Measurements from ENCODE around the gene SLC6A20. TPM values are rescaled to one million over a fixed set of nuclear protein-coding genes. Genes with fewer than 3 reads are reported as not detected.

Gene SLC6A20
- polyA plus RNA-seq, 4 donors, result 0.03 to 0.15 (median 0.08) TPM

DNA sequence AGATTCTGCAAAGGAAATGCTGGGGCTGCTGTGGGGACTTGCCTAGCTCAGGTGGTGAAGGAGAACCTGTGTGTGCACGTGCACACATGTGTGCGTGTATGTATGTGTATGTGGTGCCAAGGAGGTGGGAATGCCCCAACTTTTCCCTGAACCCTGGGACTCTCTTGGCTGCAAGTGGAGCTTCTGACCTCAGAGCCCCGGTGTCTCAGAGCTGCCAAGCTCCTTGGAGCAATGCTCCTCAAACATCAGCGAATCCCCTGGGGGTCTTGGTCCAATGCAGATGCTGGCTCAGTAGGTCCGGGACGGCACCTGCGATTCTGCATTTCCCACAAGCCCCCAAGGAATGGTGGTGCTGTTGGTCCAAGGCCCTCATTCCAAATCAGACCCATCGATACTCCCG lies 5.8 kb upstream of the SLC6A20 start:
- no peak for DNase-seq (ENCODE audit: low read depth in 4 of 4, low spot score in 3 of 4)

DNA sequence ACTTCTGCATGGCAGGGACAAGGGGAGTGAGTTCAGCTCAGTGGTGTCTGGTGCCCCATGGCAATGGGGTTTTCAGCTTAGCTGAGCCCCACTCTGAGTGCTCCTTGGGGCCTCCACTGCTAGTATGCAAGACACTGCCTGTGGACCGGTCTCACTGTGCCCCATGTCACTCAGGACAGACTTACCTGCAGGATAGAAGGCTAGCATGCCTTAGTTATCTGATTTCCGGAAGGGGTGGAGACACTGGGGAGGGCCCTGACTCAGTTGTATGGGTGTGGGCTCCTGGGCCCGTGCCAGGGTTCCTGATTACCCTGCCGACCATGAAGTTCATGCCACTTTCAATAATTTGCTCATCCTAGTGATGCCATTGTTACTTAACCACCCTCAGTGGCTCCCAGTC lies 4.3 kb upstream of the SLC6A20 start:
- no peak for DNase-seq (ENCODE audit: low read depth in 4 of 4, low spot score in 3 of 4)

DNA sequence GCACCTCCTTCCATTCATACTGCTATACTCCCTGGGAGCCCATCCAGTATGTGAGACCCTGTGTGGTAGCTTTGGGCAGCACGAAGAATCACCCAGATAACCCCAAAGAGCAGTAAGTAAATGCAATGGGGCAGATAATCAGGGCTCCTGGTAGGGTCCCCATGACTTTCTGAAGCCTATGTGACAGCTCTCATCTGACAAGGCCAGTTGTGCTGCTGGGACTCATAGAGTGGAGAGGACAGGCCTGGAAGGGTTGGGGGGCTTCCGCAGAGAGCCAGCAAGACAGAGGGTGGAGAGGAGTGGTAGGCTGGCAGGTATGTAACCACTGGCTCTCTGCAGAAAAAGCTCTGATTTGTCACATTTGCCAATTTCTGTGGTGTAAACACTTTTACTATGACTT lies 3.2 kb upstream of the SLC6A20 start:
- DNase-seq (ENCODE audit: low read depth in 4 of 4, low spot score in 3 of 4), result no peak

DNA sequence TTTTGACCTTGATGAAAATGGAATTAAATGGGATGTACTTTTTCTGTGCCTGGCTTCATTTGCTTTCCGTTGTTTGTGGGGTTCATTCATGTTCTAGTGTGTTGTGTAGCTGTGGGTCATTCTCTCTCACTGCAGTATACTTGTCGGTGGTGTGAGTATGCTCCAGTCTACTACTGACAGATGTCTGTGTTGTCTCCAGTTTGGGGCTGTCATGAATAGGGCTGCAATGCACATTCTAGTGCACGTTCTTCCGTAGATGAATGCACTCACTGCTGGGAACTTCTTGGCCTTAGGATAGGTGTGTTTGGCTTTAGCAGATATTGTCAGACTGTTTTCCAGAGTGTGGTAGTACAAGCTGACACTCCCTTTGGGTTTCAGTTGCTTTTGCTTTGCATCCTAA lies 1.7 kb upstream of the SLC6A20 start:
- no peak for DNase-seq (ENCODE audit: low read depth in 4 of 4, low spot score in 3 of 4)

DNA sequence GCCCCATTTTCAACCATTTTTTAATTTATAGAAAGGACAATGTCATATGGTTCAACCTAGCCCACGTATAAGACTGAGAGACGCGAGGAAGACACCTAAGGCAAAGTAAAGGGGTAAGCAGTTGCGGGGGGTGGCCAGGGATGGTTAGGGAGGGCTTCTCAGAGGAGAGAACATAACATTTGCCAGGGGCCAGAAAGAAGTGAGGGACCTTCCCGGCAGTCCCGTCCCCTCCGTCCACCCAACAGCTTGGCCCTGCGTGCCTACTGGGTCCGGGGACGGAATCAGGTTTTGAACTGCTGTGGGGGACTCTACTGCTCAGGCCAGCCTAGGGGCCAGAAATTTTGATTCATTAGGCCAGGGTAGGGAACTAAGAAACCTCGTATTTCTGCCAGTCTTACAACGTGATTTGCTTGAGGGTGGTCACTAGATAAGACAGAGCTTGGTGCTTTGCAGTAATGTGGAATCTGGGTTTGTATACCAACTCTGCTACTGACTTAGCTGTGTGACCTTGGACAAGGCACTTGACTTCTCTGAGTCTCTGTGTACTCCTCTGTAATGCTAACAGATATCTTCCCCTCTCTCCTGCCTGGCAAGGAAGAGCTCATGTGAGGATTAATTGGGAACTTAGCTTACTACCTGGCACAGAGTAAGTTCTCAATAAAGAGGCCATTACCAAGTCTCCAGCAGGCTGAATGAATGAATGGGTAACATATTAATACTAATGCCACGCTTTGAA lies 734 bp upstream of the SLC6A20 start:
- DNase-seq (ENCODE audit: low read depth in 4 of 4, low spot score in 3 of 4), result no peak

DNA sequence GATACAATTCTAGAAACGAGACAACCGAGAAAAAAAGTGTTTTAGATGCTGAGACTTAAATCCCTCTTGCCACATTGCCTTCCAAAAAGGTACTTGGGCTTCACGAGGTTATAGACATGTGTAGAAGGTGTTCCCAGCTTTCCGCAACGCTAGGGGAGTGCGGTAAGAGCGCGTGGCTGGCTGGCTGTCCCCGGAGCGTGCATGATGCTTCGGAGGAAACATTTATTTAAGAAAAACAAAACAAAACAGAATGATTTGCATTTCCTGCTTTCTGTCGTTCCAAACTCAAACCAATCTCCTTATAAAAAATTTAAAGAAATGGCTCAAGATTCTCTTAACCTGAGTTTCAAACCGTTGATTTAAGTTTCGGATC lies 841 bp downstream of the SLC6A20 start:
- no peak for DNase-seq (ENCODE audit: low read depth in 4 of 4, low spot score in 3 of 4)

DNA sequence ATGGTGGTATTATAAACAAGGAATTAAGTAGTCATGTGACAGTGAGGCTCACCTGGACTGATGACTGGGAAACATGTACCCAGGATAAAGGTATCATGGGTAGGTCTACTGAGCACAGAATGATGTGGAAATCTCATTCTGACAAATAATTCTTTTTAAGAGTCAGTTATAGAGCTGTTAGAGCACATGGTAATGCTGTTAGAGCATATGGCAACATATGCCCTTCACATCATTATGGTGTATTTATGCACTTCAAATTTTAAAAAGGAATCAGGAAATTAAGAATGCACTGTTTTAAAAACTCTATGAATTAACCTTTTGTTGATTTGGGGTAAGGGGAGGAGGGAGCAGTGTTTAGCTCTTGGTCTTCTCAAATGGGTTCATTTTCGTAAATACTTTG lies 1.7 kb downstream of the SLC6A20 start:
- no peak for DNase-seq (ENCODE audit: low read depth in 4 of 4, low spot score in 3 of 4)

DNA sequence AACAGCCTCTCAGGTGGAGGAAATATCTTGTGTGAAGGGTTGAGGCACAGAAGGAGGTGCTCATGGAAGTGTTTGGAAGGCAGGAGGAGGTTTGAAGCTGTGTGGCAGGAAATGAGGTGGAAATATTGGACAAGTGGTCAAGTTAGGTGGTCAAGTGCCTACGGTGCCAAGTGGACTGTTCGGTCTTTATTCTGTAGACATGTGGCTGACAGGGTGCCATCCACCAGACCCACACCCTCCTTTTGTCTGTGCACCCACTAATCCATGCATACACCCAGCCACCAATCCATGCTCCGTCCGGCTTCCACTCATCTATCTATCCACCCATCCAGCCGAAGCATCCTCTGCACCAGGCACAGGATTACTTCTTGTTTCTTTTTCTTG lies 2.2 kb downstream of the SLC6A20 start:
- DNase-seq (ENCODE audit: low read depth in 4 of 4, low spot score in 3 of 4), result no peak

DNA sequence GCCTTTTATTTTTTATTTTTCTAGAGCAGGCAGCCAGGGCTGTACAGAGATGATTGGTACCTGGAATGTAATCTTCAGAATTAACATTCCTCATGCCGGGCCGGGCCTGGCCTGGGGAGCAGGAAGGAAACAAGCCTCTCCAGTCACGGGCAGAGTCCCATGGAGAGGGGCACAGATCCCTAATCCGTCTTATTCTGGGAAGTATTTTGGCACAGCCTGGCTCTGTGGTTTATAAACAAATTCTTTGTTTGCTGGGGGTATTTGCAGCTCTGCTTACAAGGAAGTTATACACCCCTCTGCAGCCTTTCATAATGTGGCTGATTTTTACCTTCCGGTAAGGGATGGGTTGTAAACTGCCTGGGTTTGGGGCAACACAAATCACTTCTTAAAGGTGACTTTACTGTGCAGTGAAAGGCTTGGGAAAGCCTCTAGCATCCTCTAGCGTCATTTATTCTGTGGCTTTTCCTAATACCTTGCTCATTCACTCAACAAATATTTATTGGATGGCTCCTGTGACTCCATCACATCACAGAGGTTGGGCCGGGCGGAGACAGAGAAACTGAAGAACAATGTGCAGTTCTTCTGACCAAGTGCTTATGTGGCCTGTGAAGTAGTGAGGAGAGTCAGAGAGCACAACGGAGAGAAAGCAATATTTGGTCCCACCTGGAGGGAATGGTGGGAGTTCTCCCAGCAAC lies 2.7 kb downstream of the SLC6A20 start:
- no peak for DNase-seq (ENCODE audit: low read depth in 4 of 4, low spot score in 3 of 4)

DNA sequence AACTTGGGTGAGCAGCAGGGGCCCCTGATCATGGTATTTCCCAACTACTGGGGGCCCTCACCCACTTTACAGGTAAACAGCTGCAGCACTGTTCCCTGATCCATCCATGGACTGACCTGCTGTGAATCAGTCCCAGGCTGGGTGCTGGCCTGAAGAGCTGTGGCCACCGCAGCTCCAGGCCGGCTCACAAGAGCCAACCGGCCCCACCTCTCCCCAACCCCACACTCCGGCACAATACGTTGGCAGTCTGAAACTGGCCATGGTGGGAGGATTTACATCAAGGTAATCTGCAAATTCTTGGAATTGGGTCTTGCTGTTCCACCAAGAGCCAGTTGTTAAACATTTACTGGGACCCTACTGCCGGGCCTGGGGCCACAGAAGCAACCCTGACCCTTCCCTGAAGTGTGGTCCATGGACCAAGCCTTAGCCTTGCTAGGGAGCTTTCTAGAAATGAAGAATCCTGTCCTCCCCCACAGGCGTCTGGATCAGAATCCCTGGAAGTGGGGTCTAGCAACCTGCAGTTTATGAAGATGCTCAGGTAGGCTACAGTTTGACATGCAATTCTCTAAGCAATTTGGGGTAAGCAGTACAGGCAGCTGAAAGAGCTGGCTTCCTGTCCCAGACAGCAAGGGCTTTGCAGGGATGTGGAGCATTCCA lies 3.7 kb downstream of the SLC6A20 start:
- DNase-seq (ENCODE audit: low read depth in 4 of 4, low spot score in 3 of 4), result no peak

DNA sequence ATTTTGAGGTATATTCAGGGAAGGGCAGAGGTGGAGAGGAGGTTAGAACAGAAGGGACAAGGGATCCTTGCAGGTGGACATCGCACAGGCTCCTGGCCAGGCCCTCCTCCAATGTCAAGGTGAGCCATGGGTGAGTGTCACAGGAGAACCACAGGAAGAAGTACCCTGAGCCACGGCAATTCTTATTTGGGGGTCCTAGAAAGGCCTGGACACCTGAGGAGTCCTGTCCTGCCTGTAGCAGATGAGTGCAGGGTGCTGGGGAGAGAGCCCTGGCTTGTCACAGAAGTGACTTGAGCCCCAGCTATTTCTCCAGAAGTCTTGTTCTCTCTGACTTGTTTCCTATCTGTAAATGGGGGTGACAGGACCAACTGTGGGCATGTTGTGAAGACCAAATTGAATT lies 4.3 kb downstream of the SLC6A20 start:
- no peak for DNase-seq (ENCODE audit: low read depth in 4 of 4, low spot score in 3 of 4)

DNA sequence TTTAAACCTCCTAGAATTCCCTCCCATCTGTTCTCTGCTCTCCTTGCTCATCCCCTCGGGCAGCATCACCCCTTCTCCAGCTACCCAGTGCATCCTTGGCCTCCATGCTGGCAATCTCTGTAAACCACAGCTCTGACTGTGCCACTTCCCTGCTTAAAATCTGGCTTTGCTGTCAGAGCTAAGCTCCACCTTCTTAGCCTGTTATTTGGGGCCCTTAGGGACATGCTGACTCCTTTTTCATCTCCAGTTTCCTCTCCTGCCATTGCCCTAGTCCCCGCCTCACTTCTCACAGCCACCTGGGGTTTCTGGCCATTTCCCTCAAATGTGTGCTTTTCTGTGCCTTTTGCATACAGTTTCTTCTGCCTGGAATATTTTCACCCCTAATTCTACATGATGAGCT lies 5.7 kb downstream of the SLC6A20 start:
- DNase-seq (ENCODE audit: low read depth in 4 of 4, low spot score in 3 of 4), result no peak

DNA sequence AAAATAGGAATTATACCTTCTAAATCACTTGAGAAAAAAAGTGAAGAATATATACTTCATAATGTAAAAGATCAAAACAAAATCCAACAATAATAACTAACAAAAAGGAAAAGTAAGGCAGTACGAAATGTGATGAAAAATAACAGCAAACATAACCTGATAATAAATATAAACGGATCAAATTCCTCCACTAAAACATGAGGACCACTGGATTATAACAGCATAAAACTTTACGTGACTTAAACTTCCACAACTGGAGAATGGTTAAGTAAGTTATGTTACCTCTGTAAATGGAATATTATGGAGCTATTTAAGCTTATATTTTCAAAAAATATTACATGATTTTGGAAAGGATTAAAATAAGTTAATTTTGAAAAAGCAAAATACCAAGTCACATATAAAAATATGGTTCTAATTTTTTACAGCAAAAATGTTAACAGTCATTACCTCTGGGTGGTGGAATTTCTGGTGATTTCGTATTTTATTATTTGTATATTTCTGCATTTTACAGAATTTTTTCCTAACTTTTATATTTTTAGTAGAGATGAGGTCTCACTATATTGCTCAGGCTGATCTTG lies 7.0 kb downstream of the SLC6A20 start:
- DNase-seq (ENCODE audit: low read depth in 4 of 4, low spot score in 3 of 4), result no peak

DNA sequence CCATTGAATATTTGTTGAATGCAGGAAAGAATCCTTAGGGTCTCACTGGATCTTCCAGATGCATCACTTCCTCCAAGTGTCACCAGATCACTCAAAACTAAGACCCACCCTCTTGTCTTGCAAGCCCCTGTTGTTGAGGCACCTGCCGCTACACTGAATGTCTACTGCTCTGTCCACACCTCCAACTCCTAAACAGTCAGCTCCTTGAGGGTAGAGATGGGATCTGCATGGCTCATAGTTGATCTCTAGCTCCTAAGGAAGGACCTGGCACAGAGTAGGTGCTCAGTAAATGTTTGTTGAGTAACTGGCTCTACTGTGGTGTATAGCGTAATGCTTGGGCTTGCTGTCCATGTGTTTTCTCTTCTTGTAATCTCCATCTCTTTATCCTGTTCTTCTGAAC lies 8.8 kb downstream of the SLC6A20 start:
- no peak for DNase-seq (ENCODE audit: low read depth in 4 of 4, low spot score in 3 of 4)

DNA sequence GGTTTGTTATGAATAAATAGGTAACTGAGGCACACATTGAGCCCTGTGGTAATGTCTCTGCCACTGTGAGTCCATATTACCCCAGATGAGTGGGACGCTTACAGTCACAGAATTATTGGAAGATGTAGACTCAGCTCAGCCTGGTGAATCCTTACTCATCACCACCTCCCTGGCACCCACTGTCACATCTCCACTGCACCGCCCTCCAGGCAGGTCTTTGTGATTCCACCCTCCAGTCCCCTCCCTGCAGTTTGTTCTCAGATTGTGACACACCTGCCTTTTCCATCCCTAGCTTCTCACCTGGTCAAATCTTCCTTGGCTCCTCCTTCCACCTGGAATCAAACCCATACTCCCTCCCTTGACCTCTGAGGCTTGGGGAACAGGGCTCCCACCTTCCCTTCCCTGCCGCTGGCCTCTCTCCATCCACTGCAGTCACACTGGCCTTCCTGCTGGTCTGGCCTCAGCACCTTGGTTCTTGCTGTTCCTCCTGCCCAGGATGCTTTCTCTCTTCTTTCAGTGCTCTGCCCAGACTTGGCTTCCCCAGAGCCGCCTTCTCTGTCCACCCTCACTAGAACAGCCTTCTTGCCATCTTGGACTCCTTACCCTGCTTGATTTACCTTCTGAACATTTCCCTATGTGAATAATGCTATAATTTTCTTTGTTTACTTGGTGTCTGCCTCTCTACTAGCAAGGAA lies 9.4 kb downstream of the SLC6A20 start:
- no peak for DNase-seq (ENCODE audit: low read depth in 4 of 4, low spot score in 3 of 4)

DNA sequence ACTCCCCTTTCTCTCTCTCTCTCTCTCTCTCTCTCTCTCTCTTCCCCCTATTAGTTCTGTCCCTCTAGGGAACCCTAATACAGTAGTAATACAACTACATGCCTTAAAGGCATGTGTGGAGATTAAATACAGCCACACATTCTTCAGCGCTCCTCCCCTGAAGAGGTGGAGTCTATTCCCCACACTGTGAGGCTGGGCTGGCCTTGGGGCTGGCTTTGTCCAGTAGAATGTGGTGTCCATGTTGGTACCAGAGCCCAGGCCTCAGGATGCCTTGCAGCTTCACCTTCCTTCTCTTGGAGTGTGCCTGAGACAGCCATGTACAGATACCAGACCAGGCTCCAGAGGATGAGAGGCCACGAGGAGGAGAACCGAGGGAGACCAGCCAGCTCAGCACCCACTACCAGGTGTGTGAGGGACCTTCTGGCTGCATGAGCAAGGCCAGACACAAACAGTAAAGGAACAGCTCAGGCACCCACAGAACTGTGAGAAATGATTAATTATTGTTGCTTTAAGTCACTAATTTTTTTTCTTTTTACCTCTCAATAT lies 10.7 kb downstream of the SLC6A20 start:
- DNase-seq (ENCODE audit: low read depth in 4 of 4, low spot score in 3 of 4), result no peak

DNA sequence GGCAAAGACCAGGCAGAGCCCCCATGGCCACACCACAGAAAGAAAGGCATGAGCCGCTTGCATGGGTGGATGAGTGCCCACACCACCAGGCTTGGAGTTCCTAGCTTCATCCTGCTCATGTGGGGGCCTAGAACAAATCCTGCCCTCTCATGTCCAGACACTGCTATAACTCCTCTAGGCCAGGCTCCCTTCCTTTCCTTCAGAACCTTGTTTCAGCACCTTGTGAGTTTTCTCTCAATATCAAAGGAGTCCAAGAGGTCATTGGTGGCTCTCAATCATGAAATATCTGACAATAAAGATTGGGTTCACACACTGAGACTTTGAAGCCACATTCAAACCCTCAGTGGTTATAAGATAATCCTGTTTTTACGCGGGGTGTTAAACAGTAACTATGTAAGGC lies 12.7 kb downstream of the SLC6A20 start:
- DNase-seq (ENCODE audit: low read depth in 4 of 4, low spot score in 3 of 4), result no peak

DNA sequence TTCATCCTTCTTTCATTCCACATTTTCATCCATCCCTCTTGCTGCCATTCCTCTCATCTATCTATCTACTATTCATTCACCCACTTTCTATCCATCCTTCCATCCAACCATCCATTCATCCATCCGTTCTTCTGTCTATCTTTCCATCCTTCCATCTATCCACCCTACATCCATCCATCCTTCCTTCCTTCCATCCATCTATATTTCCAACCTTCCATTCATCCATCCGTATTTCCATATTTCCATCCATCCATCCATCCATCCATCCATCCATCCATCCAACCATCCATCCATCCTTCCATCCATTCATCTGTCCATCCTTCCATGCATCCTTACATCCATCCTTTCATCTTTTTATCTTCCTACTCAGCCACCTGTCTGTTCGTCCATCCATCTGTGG lies 14.0 kb downstream of the SLC6A20 start:
- DNase-seq (ENCODE audit: low read depth in 4 of 4, low spot score in 3 of 4), result no peak

DNA sequence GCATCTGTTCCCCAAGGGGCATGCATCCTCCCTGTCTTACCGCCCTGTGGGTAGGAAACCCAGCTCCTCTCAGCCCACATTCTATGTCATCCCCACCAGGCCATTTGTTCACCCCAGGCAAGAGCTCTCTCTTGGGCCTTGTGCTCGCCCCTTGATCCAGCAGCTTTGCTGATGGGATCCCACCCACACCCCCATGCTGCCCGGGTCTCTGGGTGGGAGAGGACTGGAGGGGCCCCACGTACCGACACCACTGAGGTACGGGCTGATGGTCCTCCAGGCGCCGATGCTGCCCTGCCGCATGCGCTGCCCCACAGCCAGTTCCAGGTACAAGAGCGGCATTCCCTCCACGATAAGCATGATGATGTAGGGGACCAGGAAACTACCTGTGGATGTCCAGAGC lies 14.5 kb downstream of the SLC6A20 start:
- no peak for DNase-seq (ENCODE audit: low read depth in 4 of 4, low spot score in 3 of 4)

DNA sequence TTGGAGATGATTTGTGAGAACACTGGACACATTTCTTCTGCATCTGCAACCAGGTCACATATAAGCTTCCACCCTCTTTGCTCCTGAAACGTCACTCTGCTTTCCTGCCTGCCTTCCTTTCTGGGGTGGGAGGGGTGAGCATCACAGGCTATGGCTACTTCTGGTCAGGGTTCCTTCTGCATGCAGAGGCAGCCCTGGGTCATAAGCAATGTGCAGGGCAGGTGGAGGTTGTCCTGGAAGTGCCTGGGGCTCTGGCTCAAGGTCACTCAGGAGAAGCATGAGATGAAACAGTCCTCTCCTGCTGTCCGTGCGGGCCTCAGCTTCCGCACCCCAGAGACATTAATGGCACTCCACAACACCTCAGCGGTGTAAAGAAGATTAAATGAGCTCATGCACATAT lies 15.1 kb downstream of the SLC6A20 start:
- DNase-seq (ENCODE audit: low read depth in 4 of 4, low spot score in 3 of 4), result no peak

Measured in left renal pelvis (tissue), 4 donors.